ENCODE data around the gene NRBF2. TPM values are rescaled to one million over a fixed set of nuclear protein-coding genes. Genes with fewer than 3 reads are reported as not detected.

NRBF2 gene
- total and polyA plus RNA-seq, 2 of the 4 experiments (the other 2 are of a cell fraction) = 19.9 to 20.6 TPM

DNA sequence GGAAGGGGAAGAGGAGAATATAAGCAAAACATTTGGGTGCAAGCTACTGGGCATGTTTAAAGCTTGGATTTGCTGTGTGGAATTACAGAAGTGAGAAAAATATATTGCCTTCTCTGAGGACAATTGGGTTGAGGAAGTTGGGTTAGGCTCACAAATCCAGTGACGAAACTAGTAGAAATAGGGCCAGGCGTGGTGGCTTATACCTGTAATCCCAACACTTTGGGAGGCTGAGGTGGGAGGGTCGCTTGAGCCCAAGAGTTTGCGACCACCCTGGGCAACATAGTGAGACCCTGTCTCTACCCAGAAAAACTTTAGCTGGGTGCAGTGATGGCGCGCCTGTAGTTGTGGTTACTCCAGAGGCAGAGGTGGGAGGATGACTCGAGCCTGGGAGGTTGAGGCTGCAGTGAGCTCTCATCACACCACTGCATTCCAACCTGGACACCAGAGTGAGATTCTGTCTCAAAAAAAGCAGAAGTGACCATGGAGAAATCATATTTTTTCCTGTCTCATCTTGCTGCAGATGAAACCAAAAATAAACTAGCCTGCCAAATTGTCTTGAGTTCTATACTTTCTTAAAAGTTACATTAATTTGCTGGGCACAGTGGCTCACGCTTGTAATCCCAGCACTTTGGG lies 22.4 kb downstream of the NRBF2 start (continued):
- TF ChIP-seq, protein P1, sequence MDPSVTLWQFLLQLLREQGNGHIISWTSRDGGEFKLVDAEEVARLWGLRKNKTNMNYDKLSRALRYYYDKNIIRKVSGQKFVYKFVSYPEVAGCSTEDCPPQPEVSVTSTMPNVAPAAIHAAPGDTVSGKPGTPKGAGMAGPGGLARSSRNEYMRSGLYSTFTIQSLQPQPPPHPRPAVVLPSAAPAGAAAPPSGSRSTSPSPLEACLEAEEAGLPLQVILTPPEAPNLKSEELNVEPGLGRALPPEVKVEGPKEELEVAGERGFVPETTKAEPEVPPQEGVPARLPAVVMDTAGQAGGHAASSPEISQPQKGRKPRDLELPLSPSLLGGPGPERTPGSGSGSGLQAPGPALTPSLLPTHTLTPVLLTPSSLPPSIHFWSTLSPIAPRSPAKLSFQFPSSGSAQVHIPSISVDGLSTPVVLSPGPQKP (IDR thresholded peaks at IDR 0.05; ENCODE audit: borderline replicate concordance, low read depth, low read length) = no peak
- TF ChIP-seq SMC3 (IDR thresholded peaks at IDR 0.05; ENCODE audit: low read depth, low read length) (no peak), MAFK (IDR thresholded peaks at IDR 0.05; ENCODE audit: low read depth, low read length) (no peak), MXI1 (IDR thresholded peaks at IDR 0.05; ENCODE audit: borderline replicate concordance, low read depth, low read length) (no peak), BHLHE40 (IDR thresholded peaks at IDR 0.05; ENCODE audit: low read depth, low read length) (no peak)

Data from IMR-90 (cell line).